GM12864 (cell line): ENCODE measurements around the gene SCFD2.
"Not testable (repeated sequence)": the region's sequence is repeated elsewhere in the genome, so short reads cannot be mapped to it uniquely, and the experiment has no call there.

Source experiments
- DNase-seq: peaks from one replicate; pipeline ENCODE4 v3.0.0-alpha.2; 2011; ENCODE audit warnings: low read depth
- H3K4me3 ChIP-seq: 2 replicates; pipeline ENCODE4 v1.5.1; 2011; ENCODE audit warnings: mild to moderate bottlenecking, low read depth, low read length, control low read depth
- CTCF ChIP-seq: IDR thresholded peaks from 2 replicates; pipeline ENCODE4 v1.5.1; 2011; ENCODE audit warnings: low read depth, mild to moderate bottlenecking, moderate library complexity, low read length, control low read depth, inconsistent platforms; ENCODE audit errors: missing control alignments

The SCFD2 gene

GRCh38 chr4:53313510-53313909 lies 52.4 kb downstream of the SCFD2 start:
- no peak overlapping the region for H3K4me3 ChIP-seq
- TF ChIP-seq CTCF: no peak
- no peak for DNase-seq

GRCh38 chr4:53309321-53310040 lies 56.4 kb downstream of the SCFD2 start:
- TF ChIP-seq CTCF: no peak
- no peak for DNase-seq
- no peak overlapping the region for H3K4me3 ChIP-seq

- DNase-seq: no peak
- H3K4me3 ChIP-seq: no peak overlapping the region
- no peak for TF ChIP-seq CTCF
These were observed 57.8 kb downstream of the SCFD2 start for GRCh38 chr4:53307819-53308780.

- DNase-seq: no peak
- TF ChIP-seq CTCF: no peak
- no peak overlapping the region for H3K4me3 ChIP-seq
These were observed 58.7 kb downstream of the SCFD2 start for GRCh38 chr4:53307210-53307609.

GRCh38 chr4:53306729-53307128 lies 59.1 kb downstream of the SCFD2 start:
- TF ChIP-seq CTCF: no peak
- H3K4me3 ChIP-seq: no peak overlapping the region
- no peak for DNase-seq

GRCh38 chr4:53292209-53292608 lies 73.7 kb downstream of the SCFD2 start:
- not testable (repeated sequence) for H3K4me3 ChIP-seq, DNase-seq

GRCh38 chr4:53281438-53281837 lies 84.4 kb downstream of the SCFD2 start:
- TF ChIP-seq CTCF: no peak
- DNase-seq: no peak

More at GRCh38 chr4:53281438-53281837, 84.4 kb downstream of the SCFD2 start:
- H3K4me3 ChIP-seq: no peak overlapping the region
